Caco-2 (cell line): Measurements from ENCODE around the gene LCN2. TPM values are rescaled to one million over a fixed set of nuclear protein-coding genes. Genes with fewer than 3 reads are reported as not detected.
"Not testable (repeated sequence)": the region's sequence is repeated elsewhere in the genome, so short reads cannot be mapped to it uniquely, and the experiment has no call there.

Experiments used
- BruUV-seq: library from RNA; stranded (reverse); fragments of 400-500 nt; replicated peaks from 2 replicates; lab custom pipeline; 2021; lab: Mats Ljungman, UMichigan
- CTCF ChIA-PET: fragments of 300-600 bp; sonication (Branson Sonifier 250); formaldehyde crosslinking; loops from one replicate; lab custom pipeline; 2022; ENCODE audit warnings: antibody characterized with exemption; lab: Charles Lee
- POLR2A ChIA-PET: fragments of 300-600 bp; sonication (Branson Sonifier 250); formaldehyde crosslinking; loops from one replicate; lab custom pipeline; 2022; ENCODE audit warnings: antibody characterized with exemption; lab: Charles Lee
- DNase-seq, 2 experiments: peaks; one replicate each; pipeline versions ENCODE4 v3.0.0 to v3.0.0-alpha.2; 2020 to 2022
- H3K27me3 ChIP-seq: replicated peaks from 2 replicates; pipeline ENCODE4 v1.6.0; 2011; ENCODE audit warnings: low read length; ENCODE audit not compliant: control insufficient read depth, insufficient read depth
- H3K36me3 ChIP-seq: 2 replicates; pipeline ENCODE4 v1.5.1; 2011; ENCODE audit warnings: low read length; ENCODE audit not compliant: control insufficient read depth, insufficient read depth
- H3K4me1 ChIP-seq: fragments of 250-450 bp; sonication (Bioruptor Pico); 2 replicates; pipeline ENCODE4 v1.5.1; 2020; ENCODE audit warnings: mild to moderate bottlenecking
- H3K4me3 ChIP-seq: 2 replicates; pipeline ENCODE4 v1.5.1; 2011; ENCODE audit warnings: low read depth, mild to moderate bottlenecking, control low read depth, low read length
- H3K9me3 ChIP-seq: fragments of 250-450 bp; sonication (Bioruptor Pico); 2 replicates; pipeline ENCODE4 v1.5.1; 2020; ENCODE audit warnings: mild to moderate bottlenecking, moderate library complexity
- H3K27ac Mint-ChIP-seq: one replicate; pipeline ENCODE4 v1.8.0; 2022; ENCODE audit warnings: mixed read lengths; ENCODE audit not compliant: unreplicated experiment
- H3K27me3 Mint-ChIP-seq: one replicate; pipeline ENCODE4 v1.8.0; 2022; ENCODE audit warnings: mixed read lengths; ENCODE audit not compliant: insufficient read depth, unreplicated experiment
- H3K36me3 Mint-ChIP-seq: one replicate; pipeline ENCODE4 v1.8.0; 2022; ENCODE audit warnings: mild to moderate bottlenecking, mixed read lengths; ENCODE audit not compliant: insufficient read depth, unreplicated experiment
- H3K4me1 Mint-ChIP-seq: one replicate; pipeline ENCODE4 v1.8.0; 2022; ENCODE audit warnings: low read depth, mixed read lengths; ENCODE audit not compliant: unreplicated experiment
- H3K4me3 Mint-ChIP-seq: one replicate; pipeline ENCODE4 v1.8.0; 2022; ENCODE audit warnings: mild to moderate bottlenecking, moderate library complexity, mixed read lengths; ENCODE audit not compliant: unreplicated experiment
- H3K9me3 Mint-ChIP-seq: one replicate; pipeline ENCODE4 v1.8.0; 2022; ENCODE audit warnings: mixed read lengths; ENCODE audit not compliant: unreplicated experiment
- intact Hi-C: fragments of 100-400 bp; cut with micrococcal nuclease; formaldehyde crosslinking; loops from one replicate; pipeline ENCODE4 v1.10.0; 2022; ENCODE audit not compliant: unreplicated experiment
- total RNA-seq: library from RNA; stranded (reverse); gene quantifications from 2 replicates; pipeline ENCODE4 v1.2.3, GENCODE V29; 2022
- TF ChIP-seq, protein P1 (sequence below), 2 experiments: fragments of 200-600 bp in 1 of 2; IDR thresholded peaks; 1 replicate in 1 of 2; 2 replicates in 1 of 2; pipeline versions ENCODE4 v1.5.1 to v1.8.0; 2011 to 2022; ENCODE audit warnings: antibody characterized with exemption in 1 of 2, control low read depth in 1 of 2, inconsistent platforms in 1 of 2, low read depth in 1 of 2, low read length in 1 of 2, mild to moderate bottlenecking in 1 of 2, moderate library complexity in 1 of 2; ENCODE audit not compliant: insufficient read depth in 1 of 2, severe bottlenecking in 1 of 2, unreplicated experiment in 1 of 2

Gene LCN2
- total RNA-seq, 1 experiment from 2014 or later, result not detected

DNA sequence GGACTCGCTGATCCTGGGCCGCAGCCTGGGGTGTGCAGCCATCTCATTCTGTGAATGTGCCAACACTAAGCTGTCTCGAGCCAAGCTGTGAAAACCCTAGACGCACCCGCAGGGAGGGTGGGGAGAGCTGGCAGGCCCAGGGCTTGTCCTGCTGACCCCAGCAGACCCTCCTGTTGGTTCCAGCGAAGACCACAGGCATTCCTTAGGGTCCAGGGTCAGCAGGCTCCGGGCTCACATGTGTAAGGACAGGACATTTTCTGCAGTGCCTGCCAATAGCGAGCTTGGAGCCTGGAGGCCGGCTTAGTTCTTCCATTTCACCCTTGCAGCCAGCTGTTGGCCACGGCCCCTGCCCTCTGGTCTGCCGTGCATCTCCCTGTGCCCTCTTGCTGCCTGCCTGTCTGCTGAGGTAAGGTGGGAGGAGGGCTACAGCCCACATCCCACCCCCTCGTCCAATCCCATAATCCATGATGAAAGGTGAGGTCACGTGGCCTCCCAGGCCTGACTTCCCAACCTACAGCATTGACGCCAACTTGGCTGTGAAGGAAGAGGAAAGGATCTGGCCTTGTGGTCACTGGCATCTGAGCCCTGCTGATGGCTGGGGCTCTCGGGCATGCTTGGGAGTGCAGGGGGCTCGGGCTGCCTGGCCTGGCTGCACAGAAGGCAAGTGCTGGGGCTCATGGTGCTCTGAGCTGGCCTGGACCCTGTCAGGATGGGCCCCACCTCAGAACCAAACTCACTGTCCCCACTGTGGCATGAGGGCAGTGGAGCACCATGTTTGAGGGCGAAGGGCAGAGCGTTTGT is 41.6 kb upstream of the LCN2 start:
- Histone ChIP-seq H3K4me3 (no peak overlapping the region), H3K4me1 (peaks cover 16% of the 10 kb centered on the region), H3K36me3 (peaks cover 6% of the 10 kb centered on the region), H3K9me3 (no peaks in the 10 kb centered on the region), H3K27me3 (no peaks in the 10 kb centered on the region)
- peak in 1 of 2 experiments; percentile 31 for DNase-seq
- Mint-ChIP-seq H3K36me3 (peaks cover 95% of the 10 kb centered on the region), H3K4me3 (peak overlapping the region; percentile 20), H3K9me3 (no peaks in the 10 kb centered on the region), H3K4me1 (peaks cover 18% of the 10 kb centered on the region), H3K27me3 (no peaks in the 10 kb centered on the region), H3K27ac (peak overlapping the region; percentile 58)
- ChIA-PET CTCF (no interaction called here), POLR2A (interaction anchor here (0.6 kb wide), 1 partner anchor 238 kb away, joined by 3 read pairs; no protein-coding TSS in a partner anchor)
- TF ChIP-seq, protein P1, sequence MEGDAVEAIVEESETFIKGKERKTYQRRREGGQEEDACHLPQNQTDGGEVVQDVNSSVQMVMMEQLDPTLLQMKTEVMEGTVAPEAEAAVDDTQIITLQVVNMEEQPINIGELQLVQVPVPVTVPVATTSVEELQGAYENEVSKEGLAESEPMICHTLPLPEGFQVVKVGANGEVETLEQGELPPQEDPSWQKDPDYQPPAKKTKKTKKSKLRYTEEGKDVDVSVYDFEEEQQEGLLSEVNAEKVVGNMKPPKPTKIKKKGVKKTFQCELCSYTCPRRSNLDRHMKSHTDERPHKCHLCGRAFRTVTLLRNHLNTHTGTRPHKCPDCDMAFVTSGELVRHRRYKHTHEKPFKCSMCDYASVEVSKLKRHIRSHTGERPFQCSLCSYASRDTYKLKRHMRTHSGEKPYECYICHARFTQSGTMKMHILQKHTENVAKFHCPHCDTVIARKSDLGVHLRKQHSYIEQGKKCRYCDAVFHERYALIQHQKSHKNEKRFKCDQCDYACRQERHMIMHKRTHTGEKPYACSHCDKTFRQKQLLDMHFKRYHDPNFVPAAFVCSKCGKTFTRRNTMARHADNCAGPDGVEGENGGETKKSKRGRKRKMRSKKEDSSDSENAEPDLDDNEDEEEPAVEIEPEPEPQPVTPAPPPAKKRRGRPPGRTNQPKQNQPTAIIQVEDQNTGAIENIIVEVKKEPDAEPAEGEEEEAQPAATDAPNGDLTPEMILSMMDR (IDR thresholded peaks at IDR 0.05; ENCODE audit: insufficient read depth in 1 of 2, low read depth in 1 of 2, low read length in 1 of 2, severe bottlenecking in 1 of 2, unreplicated experiment in 1 of 2), result no peak
- intact Hi-C loops, result no loop called here
- no TSS peak for BruUV-seq

- peak in 1 of 2 experiments; percentile 33 for DNase-seq
- Mint-ChIP-seq H3K27ac (peak overlapping the region; percentile 58), H3K9me3 (no peaks in the 10 kb centered on the region), H3K36me3 (peaks cover 95% of the 10 kb centered on the region), H3K27me3 (no peaks in the 10 kb centered on the region), H3K4me1 (peaks cover 21% of the 10 kb centered on the region), H3K4me3 (no peak overlapping the region)
- ChIA-PET POLR2A (no interaction called here), CTCF (no interaction called here)
- TF ChIP-seq, protein P1 (IDR thresholded peaks at IDR 0.05; ENCODE audit: insufficient read depth in 1 of 2, low read depth in 1 of 2, low read length in 1 of 2, severe bottlenecking in 1 of 2, unreplicated experiment in 1 of 2), result no peak
- intact Hi-C loops, result no loop called here
- H3K4me1 ChIP-seq, result peaks cover 16% of the 10 kb centered on the region
- no peaks in the 10 kb centered on the region; the same call in 1 of the 2 replicates for H3K9me3 ChIP-seq
- no TSS peak for BruUV-seq
- H3K36me3 ChIP-seq, result peaks cover 6% of the 10 kb centered on the region
- no peaks in the 10 kb centered on the region for H3K27me3 ChIP-seq
- H3K4me3 ChIP-seq, result no peak overlapping the region
Measured at GRCh38 chr9:128108269-128109049, 40.8 kb upstream of the LCN2 start.

- H3K27me3 Mint-ChIP-seq, result no peaks in the 10 kb centered on the region
- CTCF ChIA-PET, result no interaction called here
- peaks cover 15% of the 10 kb centered on the region for H3K4me1 ChIP-seq
- H3K9me3 Mint-ChIP-seq, result no peaks in the 10 kb centered on the region
- peak overlapping the region; percentile 34 for H3K27ac Mint-ChIP-seq
- H3K36me3 ChIP-seq, result peaks cover 5% of the 10 kb centered on the region
- no peak for DNase-seq
- H3K27me3 ChIP-seq, result no peaks in the 10 kb centered on the region
- H3K9me3 ChIP-seq, result no peaks in the 10 kb centered on the region; the same call in 1 of the 2 replicates
- POLR2A ChIA-PET, result no interaction called here
- TF ChIP-seq, protein P1 (IDR thresholded peaks at IDR 0.05; ENCODE audit: insufficient read depth in 1 of 2, low read depth in 1 of 2, low read length in 1 of 2, severe bottlenecking in 1 of 2, unreplicated experiment in 1 of 2), result no peak
- no TSS peak for BruUV-seq
- intact Hi-C loops, result no loop called here
- no peak overlapping the region for H3K4me3 Mint-ChIP-seq
- H3K4me3 ChIP-seq, result no peak overlapping the region
- peaks cover 93% of the 10 kb centered on the region for H3K36me3 Mint-ChIP-seq
- H3K4me1 Mint-ChIP-seq, result peaks cover 18% of the 10 kb centered on the region
Measured at GRCh38 chr9:128109050-128109709, 40.1 kb upstream of the LCN2 start.

DNA sequence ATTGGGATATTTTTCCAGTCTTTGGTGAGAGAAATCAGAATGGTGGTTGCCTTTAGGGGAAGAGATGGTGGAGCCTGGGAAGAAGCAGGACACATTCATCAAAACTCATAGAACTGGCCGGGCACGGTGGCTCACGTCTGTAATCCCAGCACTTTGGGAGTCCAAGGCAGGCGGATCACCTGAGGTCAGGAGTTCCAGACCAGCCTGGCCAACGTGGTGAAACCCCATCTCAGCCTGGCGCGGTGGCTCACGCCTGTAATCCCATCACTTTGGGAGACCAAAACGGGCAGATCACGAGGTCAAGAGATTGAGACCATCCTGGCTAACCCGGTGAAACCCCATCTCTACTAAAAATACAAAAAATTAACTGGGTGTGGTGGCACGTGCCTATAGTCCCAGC is 37.5 kb upstream of the LCN2 start:
- H3K9me3 Mint-ChIP-seq, H3K27me3 Mint-ChIP-seq, H3K27ac Mint-ChIP-seq, BruUV-seq, CTCF ChIA-PET, H3K27me3 ChIP-seq, H3K4me3 Mint-ChIP-seq, H3K36me3 ChIP-seq, H3K4me3 ChIP-seq, intact Hi-C loops, H3K9me3 ChIP-seq: not testable (repeated sequence)
- DNase-seq, result peak in 1 of 2 experiments; percentile 10
- POLR2A ChIA-PET, result interaction anchor here (0.6 kb wide), 1 partner anchor 33 kb away, joined by 5 read pairs; no protein-coding TSS in a partner anchor
- H3K4me1 ChIP-seq, result peaks cover 37% of the 10 kb centered on the region
- Mint-ChIP-seq H3K4me1 (peaks cover 28% of the 10 kb centered on the region), H3K36me3 (peaks cover 82% of the 10 kb centered on the region)
